ENCODE data around the gene C22orf42. TPM values are rescaled to one million over a fixed set of nuclear protein-coding genes. Genes with fewer than 3 reads are reported as not detected.

Gene C22orf42
- total RNA-seq (2022) (not detected in 2 replicates), Bru-seq, nascent RNA (not detected), BruChase-seq, experiment 1, labeled RNA remaining after a 2-hour chase (not detected), BruChase-seq, experiment 2, labeled RNA remaining after a 6-hour chase (not detected)
- long read RNA-seq, result 0 reads

GRCh38 chr22:32158712-32159533, at the start of gene C22orf42:
Gene C22orf42 (minus strand): TSS chr22:32159303. CDS start chr22:32159215, 88 bp downstream.
- CTCF ChIA-PET, result no interaction called here

GRCh38 chr22:32208681-32209080, 49.6 kb upstream of the C22orf42 start:
- intact Hi-C loops (cut with micrococcal nuclease; ENCODE audit: unreplicated experiment), result loop anchor here (10.0 kb wide), 1 partner anchor 84 kb away; no protein-coding TSS in a partner anchor
- no peak overlapping the region for H3K4me3 ChIP-seq (ENCODE audit: low read depth, low read length)
- no TSS peak for BruUV-seq (replicated peaks)
- H3K4me1 ChIP-seq, result no peaks in the 10 kb centered on the region
- no peaks in the 10 kb centered on the region for H3K9me3 ChIP-seq
- no peak for TF ChIP-seq CTCF (IDR thresholded peaks at IDR 0.05; ENCODE audit: insufficient read depth in 1 of 2, low read depth in 1 of 2, low read length in 1 of 2, severe bottlenecking in 1 of 2, unreplicated experiment in 1 of 2)
- H3K36me3 ChIP-seq (ENCODE audit: control insufficient read depth, insufficient read depth, low read length), result no peaks in the 10 kb centered on the region
- no peak overlapping the region for H3K27ac Mint-ChIP-seq (ENCODE audit: unreplicated experiment)
- POLR2A ChIA-PET, result no interaction called here
- no peaks in the 10 kb centered on the region for H3K27me3 Mint-ChIP-seq (ENCODE audit: insufficient read depth, unreplicated experiment)
- DNase-seq, result no peak
- no peaks in the 10 kb centered on the region for H3K36me3 Mint-ChIP-seq (ENCODE audit: insufficient read depth, unreplicated experiment)
- no peaks in the 10 kb centered on the region for H3K27me3 ChIP-seq (replicated peaks; ENCODE audit: control insufficient read depth, insufficient read depth, low read length)
- no peaks in the 10 kb centered on the region for H3K9me3 Mint-ChIP-seq (ENCODE audit: unreplicated experiment)
- peaks cover 10% of the 10 kb centered on the region for H3K4me1 Mint-ChIP-seq (ENCODE audit: low read depth, unreplicated experiment)
- no peak overlapping the region for H3K4me3 Mint-ChIP-seq (ENCODE audit: unreplicated experiment)
- CTCF ChIA-PET, result no interaction called here

More at GRCh38 chr22:32158712-32159533, at the start of gene C22orf42:
- Histone ChIP-seq H3K4me1 (no peaks in the 10 kb centered on the region), H3K36me3 (ENCODE audit: control insufficient read depth, insufficient read depth, low read length) (no peaks in the 10 kb centered on the region), H3K4me3 (ENCODE audit: low read depth, low read length) (no peak within 1 kb of the TSS), H3K9me3 (no peaks in the 10 kb centered on the region), H3K27me3 (replicated peaks; ENCODE audit: control insufficient read depth, insufficient read depth, low read length) (no peaks in the 10 kb centered on the region)
- intact Hi-C loops (cut with micrococcal nuclease; ENCODE audit: unreplicated experiment), result no loop called here
- Mint-ChIP-seq H3K27ac (ENCODE audit: unreplicated experiment) (no peak within 1 kb of the TSS), H3K4me3 (ENCODE audit: unreplicated experiment) (no peak within 1 kb of the TSS), H3K4me1 (ENCODE audit: low read depth, unreplicated experiment) (no peaks in the 10 kb centered on the region), H3K36me3 (ENCODE audit: insufficient read depth, unreplicated experiment) (no peaks in the 10 kb centered on the region), H3K9me3 (ENCODE audit: unreplicated experiment) (no peaks in the 10 kb centered on the region), H3K27me3 (ENCODE audit: insufficient read depth, unreplicated experiment) (peaks cover 8% of the 10 kb centered on the region)
- BruUV-seq (replicated peaks), result no TSS peak
- no peak for DNase-seq
- POLR2A ChIA-PET, result no interaction called here
- TF ChIP-seq CTCF (IDR thresholded peaks at IDR 0.05; ENCODE audit: insufficient read depth in 1 of 2, low read depth in 1 of 2, low read length in 1 of 2, severe bottlenecking in 1 of 2, unreplicated experiment in 1 of 2), result no peak

GRCh38 chr22:32207971-32208480, 48.9 kb upstream of the C22orf42 start:
- Histone ChIP-seq H3K27me3 (replicated peaks; ENCODE audit: control insufficient read depth, insufficient read depth, low read length) (no peaks in the 10 kb centered on the region), H3K4me3 (ENCODE audit: low read depth, low read length) (no peak overlapping the region), H3K9me3 (no peaks in the 10 kb centered on the region), H3K36me3 (ENCODE audit: control insufficient read depth, insufficient read depth, low read length) (no peaks in the 10 kb centered on the region), H3K4me1 (no peaks in the 10 kb centered on the region)
- ChIA-PET CTCF (no interaction called here), POLR2A (no interaction called here)
- no peak for TF ChIP-seq CTCF (IDR thresholded peaks at IDR 0.05; ENCODE audit: insufficient read depth in 1 of 2, low read depth in 1 of 2, low read length in 1 of 2, severe bottlenecking in 1 of 2, unreplicated experiment in 1 of 2)
- Mint-ChIP-seq H3K27me3 (ENCODE audit: insufficient read depth, unreplicated experiment) (no peaks in the 10 kb centered on the region), H3K4me1 (ENCODE audit: low read depth, unreplicated experiment) (peaks cover 10% of the 10 kb centered on the region), H3K27ac (ENCODE audit: unreplicated experiment) (no peak overlapping the region), H3K36me3 (ENCODE audit: insufficient read depth, unreplicated experiment) (no peaks in the 10 kb centered on the region), H3K4me3 (ENCODE audit: unreplicated experiment) (no peak overlapping the region), H3K9me3 (ENCODE audit: unreplicated experiment) (no peaks in the 10 kb centered on the region)
- intact Hi-C loops (cut with micrococcal nuclease; ENCODE audit: unreplicated experiment), result loop anchor here (10.0 kb wide), 1 partner anchor 83 kb away; no protein-coding TSS in a partner anchor
- BruUV-seq (replicated peaks), result no TSS peak
- DNase-seq, result no peak

Data from Caco-2 (cell line).